Heart left ventricle (tissue), 13 donors: ENCODE data around the gene CREG2.

Experiments
- CTCF ChIP-seq, 12 donors: fragments of 200-600 bp; sonication (generic) in 4 of 12; IDR thresholded peaks; one replicate each; pipeline versions ENCODE4 v1.5.0 to v1.8.0; 2018 to 2022; ENCODE audit warnings: antibody characterized with exemption in 12 of 12, mild to moderate bottlenecking in 5 of 12
- POLR2A ChIP-seq, 2 donors: fragments of 450-650 bp; IDR thresholded peaks; one replicate each; pipeline ENCODE4 v1.6.1; 2017; ENCODE audit warnings: antibody characterized with exemption in 2 of 2, mild to moderate bottlenecking in 2 of 2, moderate library complexity in 2 of 2
- donor health status: ischemic (EF 13 %, LVEDD 7.1; RV severe dilation, severe dysfunction).
- donor health status: DM: no; HTN: yes; CAD: no.
- donor health status: DM: no; HTN: no; CAD: no.
- donor health status: ischemic (EF 25% LVEDD 6.9; RV normal size, moderate dysfunction).
- donor health status: ischemic (EF 25% LVEDD 5.7; RV mildly dilated, moderate dysfunction).
- donor health status: ischemic (EF 35%, LVEDD 5.7; RV mildly dilated, moderate dysfunction).
- donor health status: nonischemic (EF 11% LVEDD 7.7; RV severe dilation, severe dysfunction).
- donor health status: DM: yes; HTN: yes; CAD: no.
- donor health status: PGD.
- donor health status: ischemic (EF 29% LVEDD 5.4; RV normal size, mild dysfunction).
- donor health status: nonischemic (EF 23%, LVEDD 6.1; RV moderate dilation, normal function).

DNA sequence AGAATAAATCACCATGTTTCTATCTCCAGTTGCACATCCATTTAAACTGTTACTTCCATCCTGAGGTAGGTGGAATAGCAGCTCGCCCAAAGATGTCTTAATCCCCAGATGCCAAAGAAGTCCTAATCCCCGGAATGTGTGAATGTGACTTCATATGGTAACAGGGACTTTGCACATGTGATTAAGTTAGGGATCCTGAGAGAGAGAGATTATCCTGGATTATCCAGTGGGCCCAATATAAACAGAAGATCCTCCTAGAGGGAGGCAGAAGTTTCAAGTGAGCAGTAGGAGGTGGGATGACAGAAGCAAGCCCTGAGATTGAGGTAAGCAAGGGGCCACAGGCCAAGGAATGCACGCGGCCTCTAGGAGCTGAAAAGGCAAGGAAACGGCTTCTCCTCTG is 19.8 kb downstream of the CREG2 start:
- TF ChIP-seq POLR2A (IDR thresholded peaks at IDR 0.05) (no peak), CTCF (IDR thresholded peaks at IDR 0.05) (no peak)
